GM12865 (cell line): ENCODE measurements around the gene MED26.

Experiments
- DNase-seq: peaks from one replicate; pipeline ENCODE4 v3.0.0; 2010; ENCODE audit warnings: low read depth
- H3K4me3 ChIP-seq: 2 replicates; pipeline ENCODE4 v1.5.1; 2011; ENCODE audit warnings: mild to moderate bottlenecking, low read depth, low read length, control low read depth
- TF ChIP-seq, protein P1 (sequence below): IDR thresholded peaks from 2 replicates; pipeline ENCODE4 v1.5.1; 2011; ENCODE audit warnings: low read length, control low read depth, low read depth, inconsistent platforms; ENCODE audit not compliant: insufficient read depth; ENCODE audit errors: missing control alignments

The MED26 gene

DNA sequence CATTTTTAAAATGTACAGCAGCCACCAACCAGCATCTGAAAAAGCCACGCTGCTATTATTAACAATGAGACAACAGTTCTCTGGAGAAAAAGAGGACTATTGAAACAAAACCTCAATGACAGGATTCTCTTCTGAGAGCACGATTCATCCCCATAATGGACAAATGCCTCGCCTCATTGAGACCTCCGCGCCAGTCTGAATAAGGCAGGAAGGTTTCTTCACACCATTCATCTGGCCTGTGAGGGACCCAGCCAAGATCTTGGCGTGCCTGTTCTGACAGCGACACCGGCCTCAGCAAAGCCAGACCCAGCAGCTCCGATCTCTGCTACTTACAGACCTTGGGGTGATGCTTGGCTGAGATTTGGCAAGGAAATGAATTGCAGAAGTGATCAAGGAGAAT lies 17.1 kb upstream of the MED26 start:
- no peak overlapping the region for H3K4me3 ChIP-seq
- TF ChIP-seq, protein P1, sequence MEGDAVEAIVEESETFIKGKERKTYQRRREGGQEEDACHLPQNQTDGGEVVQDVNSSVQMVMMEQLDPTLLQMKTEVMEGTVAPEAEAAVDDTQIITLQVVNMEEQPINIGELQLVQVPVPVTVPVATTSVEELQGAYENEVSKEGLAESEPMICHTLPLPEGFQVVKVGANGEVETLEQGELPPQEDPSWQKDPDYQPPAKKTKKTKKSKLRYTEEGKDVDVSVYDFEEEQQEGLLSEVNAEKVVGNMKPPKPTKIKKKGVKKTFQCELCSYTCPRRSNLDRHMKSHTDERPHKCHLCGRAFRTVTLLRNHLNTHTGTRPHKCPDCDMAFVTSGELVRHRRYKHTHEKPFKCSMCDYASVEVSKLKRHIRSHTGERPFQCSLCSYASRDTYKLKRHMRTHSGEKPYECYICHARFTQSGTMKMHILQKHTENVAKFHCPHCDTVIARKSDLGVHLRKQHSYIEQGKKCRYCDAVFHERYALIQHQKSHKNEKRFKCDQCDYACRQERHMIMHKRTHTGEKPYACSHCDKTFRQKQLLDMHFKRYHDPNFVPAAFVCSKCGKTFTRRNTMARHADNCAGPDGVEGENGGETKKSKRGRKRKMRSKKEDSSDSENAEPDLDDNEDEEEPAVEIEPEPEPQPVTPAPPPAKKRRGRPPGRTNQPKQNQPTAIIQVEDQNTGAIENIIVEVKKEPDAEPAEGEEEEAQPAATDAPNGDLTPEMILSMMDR, result no peak
- no peak for DNase-seq

GRCh38 chr19:16641695-16642094 lies 13.7 kb upstream of the MED26 start:
- no peak overlapping the region for H3K4me3 ChIP-seq
- TF ChIP-seq, protein P1, result no peak
- no peak for DNase-seq

DNA sequence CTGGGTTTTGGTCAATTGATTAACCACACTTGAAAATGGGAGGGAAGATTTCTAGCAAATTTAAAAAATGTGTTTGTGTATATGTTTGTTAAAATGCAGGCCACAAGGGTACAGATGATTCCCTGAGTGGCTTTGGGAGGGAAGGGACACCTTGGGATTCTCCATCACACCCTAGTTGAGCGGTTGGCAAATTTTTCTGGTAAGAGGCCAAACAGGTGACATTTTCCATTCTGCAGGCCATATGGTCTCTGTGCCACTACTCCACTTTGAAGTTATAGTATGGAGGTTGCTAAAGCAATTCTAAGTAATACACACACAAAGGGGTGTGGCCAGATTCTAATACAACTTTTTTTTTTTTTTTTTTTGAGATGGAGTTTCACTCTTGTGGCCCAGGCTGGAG lies 12.9 kb upstream of the MED26 start:
- no peak for DNase-seq

DNA sequence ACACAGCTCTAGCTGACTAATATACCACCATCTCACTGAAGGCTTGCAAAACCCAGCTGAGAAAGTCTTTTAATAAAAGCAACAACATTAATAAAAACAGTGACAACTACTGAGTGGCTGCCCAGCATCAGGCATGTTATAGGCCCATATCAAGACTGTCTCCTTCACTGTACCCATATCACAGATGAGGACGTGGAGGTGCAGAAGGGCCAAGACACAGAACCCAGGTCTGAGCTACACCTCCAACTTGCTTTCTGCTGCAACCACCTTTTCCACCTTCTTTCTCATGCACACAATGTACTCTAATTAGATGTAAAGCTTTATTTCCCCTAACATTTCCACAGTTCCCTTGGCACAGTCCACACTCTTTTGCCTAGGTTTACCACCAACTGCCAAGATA lies 10.7 kb upstream of the MED26 start:
- DNase-seq, result no peak
- TF ChIP-seq, protein P1, result no peak
- H3K4me3 ChIP-seq, result no peak overlapping the region

More for the DNA sequence above, 12.9 kb upstream of the MED26 start:
- TF ChIP-seq, protein P1, result no peak
- H3K4me3 ChIP-seq, result no peak overlapping the region

- TF ChIP-seq, protein P1, result no peak
- no peak for DNase-seq
- H3K4me3 ChIP-seq, result no peak overlapping the region
These were observed 9.5 kb upstream of the MED26 start for GRCh38 chr19:16637535-16637934.

- TF ChIP-seq, protein P1, result no peak
- H3K4me3 ChIP-seq, result no peak overlapping the region
- DNase-seq, result no peak
These were observed 3.5 kb upstream of the MED26 start for GRCh38 chr19:16631465-16631864.

GRCh38 chr19:16628984-16629691 lies 1.1 kb upstream of the MED26 start:
- peak; percentile 80 for DNase-seq
- peak overlapping the region; percentile 97 for H3K4me3 ChIP-seq
- TF ChIP-seq, protein P1, result no peak
